ENCODE measurements around the gene RSRC2.
"Not testable (repeated sequence)": the region's sequence is repeated elsewhere in the genome, so short reads cannot be mapped to it uniquely, and the experiment has no call there.

The RSRC2 gene

DNA sequence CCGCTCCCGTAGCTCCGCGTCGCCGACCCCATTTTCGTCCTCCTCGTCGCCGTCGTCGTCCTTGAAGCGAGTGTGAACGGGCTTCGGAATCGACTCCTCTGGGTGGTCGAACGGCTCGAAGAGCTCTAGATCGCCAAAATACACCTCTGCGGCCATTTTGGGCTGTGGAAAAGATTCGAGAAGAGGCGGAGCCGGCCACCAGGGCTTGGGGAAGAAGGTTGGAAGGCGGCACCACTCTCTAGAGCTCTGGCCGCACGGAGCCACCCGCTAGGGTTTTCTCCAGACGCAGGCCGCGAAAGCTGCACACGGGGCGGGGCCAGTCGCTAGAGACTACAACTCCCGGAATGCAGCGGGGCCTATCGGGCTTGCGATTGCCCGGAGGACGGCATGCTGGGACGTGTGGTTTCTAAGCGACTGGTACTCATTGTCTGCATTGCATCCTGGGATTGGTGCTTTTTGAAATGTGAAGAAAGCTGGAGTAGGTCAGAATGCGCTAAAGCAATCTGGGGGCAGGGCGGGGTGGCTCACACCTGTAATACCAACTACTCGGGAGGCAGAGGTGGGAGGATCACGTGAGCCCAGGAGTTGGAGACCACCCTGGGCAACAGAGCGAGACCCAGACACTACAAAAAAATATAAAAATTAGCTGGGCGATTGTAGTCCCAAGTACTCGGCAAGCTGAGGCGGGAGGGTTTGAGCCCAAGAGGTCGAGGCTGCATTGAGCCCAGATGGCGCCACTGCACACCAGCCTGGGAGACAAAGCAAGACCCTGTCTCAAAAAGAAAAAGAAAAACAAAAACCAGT lies 25.8 kb downstream of the RSRC2 start, which contains the start of gene ZCCHC8:
Gene ZCCHC8 (minus strand): TSS at position 248 of the 804 bp plus-strand sequence. CDS start 92 bp downstream, at position 156.
- H3K4me1 ChIP-seq (ENCODE audit: insufficient read depth, low read length), result peaks cover 43% of the 10 kb centered on the region

DNA sequence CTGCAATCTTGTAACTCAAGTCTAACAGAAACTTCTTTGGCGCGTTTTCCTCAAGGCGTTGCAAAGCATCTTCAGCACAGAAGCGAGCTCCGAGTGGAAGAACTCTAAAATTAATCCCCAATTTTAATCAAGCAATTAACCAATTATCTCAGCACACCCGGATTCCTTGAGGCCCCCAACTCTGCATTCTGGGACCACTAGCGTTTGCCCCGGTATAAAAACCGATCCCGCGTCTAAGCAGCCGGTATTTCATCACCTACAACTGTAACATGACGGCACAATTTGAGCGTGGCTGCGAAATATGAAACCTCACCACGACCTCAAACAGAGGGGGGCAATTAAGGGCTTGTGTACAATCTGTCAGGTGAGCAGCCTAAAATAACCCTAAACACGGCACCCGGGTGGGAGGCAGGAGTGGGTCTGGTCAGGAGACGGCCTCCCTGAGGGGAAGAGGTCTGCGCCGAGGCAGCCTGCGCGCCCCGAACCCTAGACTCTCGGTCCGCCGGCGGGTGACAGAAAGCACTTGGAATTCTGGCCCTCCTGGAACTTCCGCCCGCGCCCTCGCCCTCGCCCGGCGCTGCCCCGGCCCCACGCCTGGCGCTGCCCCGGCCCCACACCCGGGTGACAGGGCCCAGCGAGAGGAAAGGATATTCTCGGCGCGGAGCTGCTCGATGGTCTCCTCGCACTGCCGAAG lies 26.6 kb downstream of the RSRC2 start:
- ATAC-seq (ENCODE audit: insufficient read depth, low read depth) (peak; percentile 25), DNase-seq (peak; percentile 73)
- TF ChIP-seq, protein P1, sequence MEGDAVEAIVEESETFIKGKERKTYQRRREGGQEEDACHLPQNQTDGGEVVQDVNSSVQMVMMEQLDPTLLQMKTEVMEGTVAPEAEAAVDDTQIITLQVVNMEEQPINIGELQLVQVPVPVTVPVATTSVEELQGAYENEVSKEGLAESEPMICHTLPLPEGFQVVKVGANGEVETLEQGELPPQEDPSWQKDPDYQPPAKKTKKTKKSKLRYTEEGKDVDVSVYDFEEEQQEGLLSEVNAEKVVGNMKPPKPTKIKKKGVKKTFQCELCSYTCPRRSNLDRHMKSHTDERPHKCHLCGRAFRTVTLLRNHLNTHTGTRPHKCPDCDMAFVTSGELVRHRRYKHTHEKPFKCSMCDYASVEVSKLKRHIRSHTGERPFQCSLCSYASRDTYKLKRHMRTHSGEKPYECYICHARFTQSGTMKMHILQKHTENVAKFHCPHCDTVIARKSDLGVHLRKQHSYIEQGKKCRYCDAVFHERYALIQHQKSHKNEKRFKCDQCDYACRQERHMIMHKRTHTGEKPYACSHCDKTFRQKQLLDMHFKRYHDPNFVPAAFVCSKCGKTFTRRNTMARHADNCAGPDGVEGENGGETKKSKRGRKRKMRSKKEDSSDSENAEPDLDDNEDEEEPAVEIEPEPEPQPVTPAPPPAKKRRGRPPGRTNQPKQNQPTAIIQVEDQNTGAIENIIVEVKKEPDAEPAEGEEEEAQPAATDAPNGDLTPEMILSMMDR (IDR thresholded peaks at IDR 0.05; ENCODE audit: borderline replicate concordance, extremely low read depth, low read length, poor library complexity, severe bottlenecking), result no peak
- TF ChIP-seq EZH2 (IDR thresholded peaks at IDR 0.05; ENCODE audit: borderline replicate concordance, low read depth, low read length, severe bottlenecking), result no peak
- H3K79me2 ChIP-seq (ENCODE audit: insufficient read depth, low read length), result peaks cover 55% of the 10 kb centered on the region
- H3K4me1 ChIP-seq (ENCODE audit: insufficient read depth, low read length), result peaks cover 45% of the 10 kb centered on the region
- peaks cover 1% of the 10 kb centered on the region; the same call in 1 of the 2 replicates for H4K20me1 ChIP-seq (ENCODE audit: insufficient read depth, low read length)
- no peaks in the 10 kb centered on the region for H3K27me3 ChIP-seq (ENCODE audit: insufficient read depth, low read length, poor library complexity)
- peak overlapping the region; percentile 98 for H3K27ac ChIP-seq (ENCODE audit: low read length)
- peaks cover 35% of the 10 kb centered on the region for H3K36me3 ChIP-seq (ENCODE audit: insufficient read depth, low read length)
- peak overlapping the region; percentile 64 for H3K4me2 ChIP-seq (ENCODE audit: insufficient read depth, low read length)
- H3K9ac ChIP-seq (ENCODE audit: low read depth, low read length), result peak overlapping the region; percentile 96
- peak overlapping the region; percentile 91 to 92 for H3K4me3 ChIP-seq (ENCODE audit: low read depth in 1 of 2, low read length in 2 of 2)
- peak overlapping the region; percentile 93 for H2AFZ ChIP-seq (ENCODE audit: low read depth, low read length)
- H3K9me3 ChIP-seq (ENCODE audit: insufficient read depth, low read length, severe bottlenecking), result no peaks in the 10 kb centered on the region

More for the DNA sequence above, 25.8 kb downstream of the RSRC2 start, which contains the start of gene ZCCHC8:
- Histone ChIP-seq H3K4me2 (ENCODE audit: insufficient read depth, low read length) (peak within 1 kb of the TSS; percentile 64), H3K79me2 (ENCODE audit: insufficient read depth, low read length) (peaks cover 48% of the 10 kb centered on the region), H2AFZ (ENCODE audit: low read depth, low read length) (peak within 1 kb of the TSS; percentile 93), H3K9ac (ENCODE audit: low read depth, low read length) (peak within 1 kb of the TSS; percentile 96), H4K20me1 (ENCODE audit: insufficient read depth, low read length) (no peaks in the 10 kb centered on the region; the same call in 1 of the 2 replicates), H3K27me3 (ENCODE audit: insufficient read depth, low read length, poor library complexity) (no peaks in the 10 kb centered on the region), H3K4me3 (ENCODE audit: low read depth in 1 of 2, low read length in 2 of 2) (peak within 1 kb of the TSS; percentile 91 to 92), H3K36me3 (ENCODE audit: insufficient read depth, low read length) (peaks cover 36% of the 10 kb centered on the region), H3K27ac (ENCODE audit: low read length) (peak within 1 kb of the TSS; percentile 98), H3K9me3 (ENCODE audit: insufficient read depth, low read length, severe bottlenecking) (no peaks in the 10 kb centered on the region)
- ATAC-seq (ENCODE audit: insufficient read depth, low read depth), result peak; percentile 92
- TF ChIP-seq EZH2 (IDR thresholded peaks at IDR 0.05; ENCODE audit: borderline replicate concordance, low read depth, low read length, severe bottlenecking), result no peak
- TF ChIP-seq, protein P1 (IDR thresholded peaks at IDR 0.05; ENCODE audit: borderline replicate concordance, extremely low read depth, low read length, poor library complexity, severe bottlenecking), result peak; percentile 48
- peak; percentile 98 for DNase-seq

DNA sequence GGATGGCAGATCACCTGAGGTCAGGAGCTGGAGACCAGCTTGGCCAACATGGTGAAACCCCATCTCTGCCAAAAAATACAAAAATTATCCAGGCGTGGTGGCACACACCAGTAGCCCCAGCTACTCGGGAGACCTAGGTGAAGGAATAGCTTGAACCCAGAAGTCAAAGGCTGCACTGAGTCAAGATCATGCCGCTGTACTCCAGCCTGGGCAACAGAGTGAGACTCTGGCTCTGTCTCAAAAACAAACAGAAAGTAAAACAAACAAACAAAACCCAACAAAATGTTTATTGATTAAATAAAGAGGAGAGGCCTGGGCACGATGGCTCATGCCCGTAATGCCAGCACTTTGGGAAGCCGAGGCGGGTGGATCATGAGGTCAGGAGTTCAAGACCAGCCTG lies 31.5 kb downstream of the RSRC2 start:
- no peaks in the 10 kb centered on the region for H3K9me3 ChIP-seq (ENCODE audit: insufficient read depth, low read length, severe bottlenecking)
- no peak for ATAC-seq (ENCODE audit: insufficient read depth, low read depth)
- TF ChIP-seq, protein P1 (IDR thresholded peaks at IDR 0.05; ENCODE audit: borderline replicate concordance, extremely low read depth, low read length, poor library complexity, severe bottlenecking), result no peak
- no peak for TF ChIP-seq EZH2 (IDR thresholded peaks at IDR 0.05; ENCODE audit: borderline replicate concordance, low read depth, low read length, severe bottlenecking)
- peaks cover 3% of the 10 kb centered on the region; the same call in 1 of the 2 replicates for H4K20me1 ChIP-seq (ENCODE audit: insufficient read depth, low read length)
- H3K4me2 ChIP-seq (ENCODE audit: insufficient read depth, low read length), result peak overlapping the region; percentile 5; the same call in 1 of the 2 replicates
- H2AFZ ChIP-seq (ENCODE audit: low read depth, low read length), result no peak overlapping the region
- H3K9ac ChIP-seq (ENCODE audit: low read depth, low read length), result no peak overlapping the region
- peaks cover 86% of the 10 kb centered on the region for H3K79me2 ChIP-seq (ENCODE audit: insufficient read depth, low read length)
- no peak overlapping the region for H3K27ac ChIP-seq (ENCODE audit: low read length)
- no peaks in the 10 kb centered on the region for H3K27me3 ChIP-seq (ENCODE audit: insufficient read depth, low read length, poor library complexity)
- H3K4me1 ChIP-seq (ENCODE audit: insufficient read depth, low read length), result peaks cover 36% of the 10 kb centered on the region
- H3K36me3 ChIP-seq (ENCODE audit: insufficient read depth, low read length), result peaks cover 57% of the 10 kb centered on the region
- no peak overlapping the region for H3K4me3 ChIP-seq (ENCODE audit: low read depth in 1 of 2, low read length in 2 of 2)
- no peak for DNase-seq

DNA sequence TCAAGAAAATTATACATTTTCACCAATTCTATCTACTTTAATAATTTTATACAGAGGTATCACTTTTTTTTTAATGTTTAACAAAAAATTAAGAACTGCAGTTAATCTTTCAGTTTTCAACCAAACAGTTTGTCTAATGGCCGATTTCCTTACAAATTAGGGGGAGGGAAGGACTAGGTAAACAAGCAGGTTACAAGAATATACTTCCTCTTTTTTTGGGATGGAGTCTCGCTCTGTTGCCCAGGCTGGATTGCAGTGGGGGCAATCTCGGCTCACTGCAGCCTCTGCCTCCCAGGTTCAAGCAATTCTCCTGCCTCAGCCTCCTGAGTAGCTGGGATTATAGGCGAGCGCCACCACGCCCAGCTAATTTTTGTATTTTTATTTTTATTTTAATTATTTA lies 33.5 kb downstream of the RSRC2 start:
- Histone ChIP-seq H3K36me3 (ENCODE audit: insufficient read depth, low read length) (peaks cover 75% of the 10 kb centered on the region), H3K79me2 (ENCODE audit: insufficient read depth, low read length) (peaks cover 70% of the 10 kb centered on the region)

More for the DNA sequence above, 33.5 kb downstream of the RSRC2 start:
- H3K27me3 ChIP-seq (ENCODE audit: insufficient read depth, low read length, poor library complexity); H3K4me3 ChIP-seq (ENCODE audit: low read depth in 1 of 2, low read length in 2 of 2); H3K9ac ChIP-seq (ENCODE audit: low read depth, low read length); DNase-seq; H3K4me2 ChIP-seq (ENCODE audit: insufficient read depth, low read length); H3K27ac ChIP-seq (ENCODE audit: low read length); H3K9me3 ChIP-seq (ENCODE audit: insufficient read depth, low read length, severe bottlenecking); H4K20me1 ChIP-seq (ENCODE audit: insufficient read depth, low read length); ATAC-seq (ENCODE audit: insufficient read depth, low read depth); H2AFZ ChIP-seq (ENCODE audit: low read depth, low read length): not testable (repeated sequence)
- H3K4me1 ChIP-seq (ENCODE audit: insufficient read depth, low read length), result peaks cover 23% of the 10 kb centered on the region
